ENCODE results near the gene PMVK. TPM values are rescaled to one million over a fixed set of nuclear protein-coding genes. Genes with fewer than 3 reads are reported as not detected.

The PMVK gene
- total and polyA plus RNA-seq, 2 of the 8 experiments (the other 6 are each of a cell fraction or from before 2014, with no cell fraction given) = 23.8 to 26.5 TPM

- Histone ChIP-seq H3K27me3 (replicated peaks in 1 of 4; ENCODE audit: control insufficient read depth in 3 of 4, extremely low read depth in 1 of 4, insufficient read depth in 3 of 4, low read length in 3 of 4) (no peaks in the 10 kb centered on the region), H4K91ac (replicated peaks; ENCODE audit: insufficient read length, low read length) (peak overlapping the region; percentile 99), H3K79me2 (ENCODE audit: control insufficient read depth in 1 of 2, insufficient read depth in 2 of 2, low read length in 2 of 2) (peaks cover 25 to 57% of the 10 kb centered on the region in 2 experiments), H3K4me1 (replicated peaks in 1 of 4; ENCODE audit: control insufficient read depth in 3 of 4, insufficient read depth in 4 of 4, low read length in 3 of 4) (peaks cover 3 to 20% (median 16%) of the 10 kb centered on the region in 4 experiments), H3K23me2 (ENCODE audit: low read depth, low read length) (peaks cover 29% of the 10 kb centered on the region), H3K18ac (ENCODE audit: extremely low read depth, low read length) (peak overlapping the region; percentile 98), H2AK5ac (ENCODE audit: low read depth, low read length) (peak overlapping the region; percentile 82; the same call in 1 of the 2 replicates), H3K56ac (replicated peaks; ENCODE audit: insufficient read length, low read depth, low read length) (peak overlapping the region; percentile 59), H2BK120ac (replicated peaks; ENCODE audit: low read depth, low read length) (no peak overlapping the region), H4K8ac (ENCODE audit: extremely low read depth, insufficient read depth, low read length) (peak overlapping the region; percentile 76; the same call in 1 of the 2 replicates), H3K23ac (ENCODE audit: insufficient read length) (no peak overlapping the region), H4K5ac (ENCODE audit: insufficient read length, low read depth, low read length) (peak overlapping the region; percentile 81), H3K9me3 (ENCODE audit: insufficient read depth in 2 of 2, low read depth in 1 of 2, low read length in 1 of 2) (no peaks in the 10 kb centered on the region), H2BK12ac (ENCODE audit: low read depth, low read length) (peak overlapping the region; percentile 98; the same call in 1 of the 2 replicates), H2BK5ac (ENCODE audit: low read depth, low read length) (peak overlapping the region; percentile 99), H4K20me1 (replicated peaks in 1 of 2; ENCODE audit: control insufficient read depth in 1 of 2, insufficient read depth in 2 of 2, low read length in 2 of 2) (peaks cover 5 to 14% of the 10 kb centered on the region in 2 experiments), H2AFZ (ENCODE audit: low read length) (no peak overlapping the region), H3K79me1 (ENCODE audit: low read depth, low read length) (peaks cover 9% of the 10 kb centered on the region; the same call in 1 of the 2 replicates), H3K36me3 (ENCODE audit: control insufficient read depth in 2 of 4, insufficient read depth in 4 of 4, low read length in 3 of 4) (peaks cover 4 to 9% (median 7%) of the 10 kb centered on the region in 4 experiments; a peak in 7 of 8 replicates), H3K4me2 (ENCODE audit: insufficient read depth in 1 of 2, low read depth in 2 of 2, low read length in 2 of 2) (peak overlapping the region; percentile 78 to 94), H3K14ac (ENCODE audit: insufficient read length) (no peak overlapping the region), H2BK15ac (ENCODE audit: low read length) (peak overlapping the region; percentile 98; the same call in 1 of the 2 replicates), H2BK20ac (ENCODE audit: low read length) (no peak overlapping the region), H3K9ac (replicated peaks in 1 of 4; ENCODE audit: extremely low read depth in 1 of 4, low read depth in 3 of 4, low read length in 3 of 4) (peak overlapping the region in 3 of 4 experiments; percentile 86 to 90 (median 87); a peak in 6 of 7 replicates), H3K4ac (replicated peaks; ENCODE audit: insufficient read length, low read depth, low read length) (peak overlapping the region; percentile 42), H3K4me3 (ENCODE audit: extremely low read depth in 1 of 4, insufficient read depth in 2 of 4, low read depth in 3 of 4, low read length in 4 of 4) (peak overlapping the region; percentile 82 to 98 (median 91)), H3K27ac (ENCODE audit: low read depth, low read length) (peak overlapping the region; percentile 95)
- WGBS, 2 experiments (ENCODE audit: extremely low coverage in 1 of 2, insufficient coverage in 1 of 2, insufficient read length in 1 of 2, insufficient replicate concordance in 2 of 2, low coverage in 1 of 2, low lambda C conversion rate in 2 of 2, missing lambda C conversion rate in 1 of 2) = 1% methylated on average over 35 of the region's 37 CpGs; no CpG with 5 or more reads in 1 of the 2 experiments
- DNase-seq (ENCODE audit: low read depth in 1 of 2, low spot score in 2 of 2) (peak; percentile 98 to 99), FAIRE-seq (no peak)
- ChIA-PET CTCF (ENCODE audit: partially characterized antibody) (interaction anchor here (1.0 to 20.6 kb wide), 8 partner anchors 10 to 136 kb away, joined by 3 to 334 read pairs (median 6); partner anchors contain the start of genes FLAD1, LENEP and PBXIP1), POLR2A (ENCODE audit: partially characterized antibody) (interaction anchor here (0.6 to 42.8 kb wide), 22 partner anchors 8 to 233 kb away, joined by 3 to 702 read pairs (median 4); partner anchors contain the start of genes ADAM15, EFNA3, FLAD1 and LENEP)
- TF ChIP-seq TAF1 (IDR thresholded peaks at IDR 0.05; ENCODE audit: low read depth, low read length) (peak; percentile 69; the same call in 1 of the 2 replicates), RAD21 (IDR thresholded peaks at IDR 0.05 in 1 of 2, conservative IDR thresholded peaks at IDR 0.05 in 1 of 2; ENCODE audit: low read depth in 2 of 2, low read length in 2 of 2) (no peak), RNF2 (IDR thresholded peaks at IDR 0.05; ENCODE audit: borderline replicate concordance, low read depth, low read length, missing control alignments, poor library complexity, severe bottlenecking) (no peak), USF2 (IDR thresholded peaks at IDR 0.05; ENCODE audit: low read length) (no peak), SP1 (IDR thresholded peaks at IDR 0.05; ENCODE audit: low read depth, low read length) (peak; percentile 44; the same call in 1 of the 2 replicates), SAP30 (IDR thresholded peaks at IDR 0.05; ENCODE audit: insufficient read depth, insufficient replicate concordance, low read length) (peak; percentile 87), CBX5 (IDR thresholded peaks at IDR 0.05; ENCODE audit: low read depth, low read length) (no peak), SUZ12 (IDR thresholded peaks at IDR 0.05; ENCODE audit: low read length) (no peak)
Measured at GRCh38 chr1:154973344-154974101, 37.0 kb upstream of the PMVK start.

Data from H1 (cell line).